ENCODE data around the gene UCKL1.
A peak's percentile ranks its signal among the peaks of the same experiment; 100 is the strongest.

The UCKL1 gene

GRCh38 chr20:63896264-63897105, 59.7 kb downstream of the UCKL1 start:
- Histone ChIP-seq H3K36me3 (ENCODE audit: control insufficient read depth, insufficient read depth, low read length) (no peaks in the 10 kb centered on the region), H3K9me3 (ENCODE audit: control insufficient read depth, low read length) (no peaks in the 10 kb centered on the region), H3K4me3 (ENCODE audit: insufficient read depth, low read depth, low read length) (peak overlapping the region; percentile 61), H3K27ac (ENCODE audit: insufficient read depth, low read depth, low read length, poor library complexity, severe bottlenecking) (no peak overlapping the region), H3K4me1 (ENCODE audit: control insufficient read depth, insufficient read depth, low read length) (peaks cover 9% of the 10 kb centered on the region), H3K27me3 (ENCODE audit: control insufficient read depth, insufficient read depth, low read length, poor library complexity, severe bottlenecking) (peaks cover 5% of the 10 kb centered on the region)
- 55 to 62% methylated on average over 17 to 18 of the region's 18 CpGs for WGBS, 2 experiments

DNA sequence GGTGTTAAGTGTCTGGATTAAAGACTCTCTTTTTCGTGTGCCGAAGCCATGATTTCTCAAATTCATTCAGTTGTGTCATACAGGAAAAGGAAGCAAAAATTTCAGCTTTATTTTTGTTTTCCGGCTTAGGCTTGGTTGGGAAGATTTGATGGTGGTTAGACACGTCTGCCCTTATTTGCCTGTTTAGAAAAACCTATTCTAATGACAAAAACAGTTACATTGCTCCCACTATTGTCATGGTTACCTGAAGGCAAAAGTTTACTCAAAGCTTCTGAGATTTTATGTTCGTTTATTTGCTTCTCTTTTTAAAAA, 60.3 kb downstream of the UCKL1 start:
- Histone ChIP-seq H3K27me3 (ENCODE audit: control insufficient read depth, insufficient read depth, low read length, poor library complexity, severe bottlenecking) (peaks cover 5% of the 10 kb centered on the region), H3K4me1 (ENCODE audit: control insufficient read depth, insufficient read depth, low read length) (peaks cover 9% of the 10 kb centered on the region), H3K36me3 (ENCODE audit: control insufficient read depth, insufficient read depth, low read length) (peaks cover 2% of the 10 kb centered on the region), H3K9me3 (ENCODE audit: control insufficient read depth, low read length) (no peaks in the 10 kb centered on the region), H3K4me3 (ENCODE audit: insufficient read depth, low read depth, low read length) (peak overlapping the region; percentile 61), H3K27ac (ENCODE audit: insufficient read depth, low read depth, low read length, poor library complexity, severe bottlenecking) (no peak overlapping the region)
- WGBS, 2 experiments = 26 to 32% methylated on average over 5 of the region's 5 CpGs

GRCh38 chr20:63895202-63895951, 60.8 kb downstream of the UCKL1 start:
- Histone ChIP-seq H3K4me3 (ENCODE audit: insufficient read depth, low read depth, low read length) (peak overlapping the region; percentile 61), H3K9me3 (ENCODE audit: control insufficient read depth, low read length) (no peaks in the 10 kb centered on the region), H3K27ac (ENCODE audit: insufficient read depth, low read depth, low read length, poor library complexity, severe bottlenecking) (no peak overlapping the region), H3K27me3 (ENCODE audit: control insufficient read depth, insufficient read depth, low read length, poor library complexity, severe bottlenecking) (peaks cover 5% of the 10 kb centered on the region), H3K4me1 (ENCODE audit: control insufficient read depth, insufficient read depth, low read length) (peaks cover 9% of the 10 kb centered on the region), H3K36me3 (ENCODE audit: control insufficient read depth, insufficient read depth, low read length) (peaks cover 6% of the 10 kb centered on the region)
- 0 to 1% methylated on average over 87 of the region's 87 CpGs for WGBS, 2 experiments

DNA sequence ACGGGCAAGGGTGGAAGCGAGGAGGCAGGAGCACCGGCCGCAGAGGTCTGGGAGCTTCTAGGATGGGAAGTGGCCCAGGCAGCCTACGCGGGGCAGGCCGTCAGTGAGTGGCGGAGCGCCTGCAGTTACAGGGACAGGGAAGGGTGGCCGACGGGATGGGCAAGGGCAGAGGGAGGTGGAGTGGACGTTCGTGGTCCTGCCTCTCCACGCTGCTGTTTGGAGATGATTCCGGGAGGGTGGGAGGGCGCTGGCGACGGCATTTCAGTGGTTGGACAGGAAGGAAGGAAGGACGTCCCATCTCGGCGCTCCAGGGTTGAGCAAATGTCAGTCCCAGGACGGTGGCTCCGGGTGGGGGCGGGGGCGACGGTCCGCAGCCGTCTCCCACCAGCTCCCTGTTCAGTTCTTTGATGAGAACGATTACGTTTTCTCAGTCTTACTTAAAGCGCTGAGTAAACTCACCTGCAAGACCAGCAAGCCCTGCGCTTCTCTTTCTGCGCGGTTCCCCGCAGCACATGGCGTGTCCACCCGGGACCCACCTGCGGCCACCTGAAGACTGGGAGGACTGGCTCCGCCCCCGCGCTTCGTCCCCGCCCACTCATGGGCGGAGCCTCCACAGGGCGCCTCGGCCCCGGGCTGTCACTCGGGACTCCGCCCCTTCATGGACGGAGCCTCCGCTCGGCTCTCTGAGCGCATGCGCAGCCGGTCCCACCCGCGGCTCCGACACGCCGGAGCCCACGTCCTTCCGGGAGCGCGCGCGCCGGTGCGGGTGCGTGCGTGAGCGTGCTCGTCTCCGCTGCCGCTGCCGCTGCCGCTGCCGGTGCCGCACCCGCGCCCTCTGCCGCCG, 61.6 kb downstream of the UCKL1 start, which contains the start of gene DNAJC5:
Gene DNAJC5 (plus strand): TSS at position 769 of the 844 bp plus-strand sequence. CDS start 33,220 bp downstream, outside the sequence.
- peak within 1 kb of the TSS; percentile 61 for H3K4me3 ChIP-seq (ENCODE audit: insufficient read depth, low read depth, low read length)
- H3K27ac ChIP-seq (ENCODE audit: insufficient read depth, low read depth, low read length, poor library complexity, severe bottlenecking) = no peak within 1 kb of the TSS
- peaks cover 10% of the 10 kb centered on the region for H3K36me3 ChIP-seq (ENCODE audit: control insufficient read depth, insufficient read depth, low read length)
- peaks cover 5% of the 10 kb centered on the region for H3K27me3 ChIP-seq (ENCODE audit: control insufficient read depth, insufficient read depth, low read length, poor library complexity, severe bottlenecking)
- 2% methylated on average over 82 of the region's 82 CpGs for WGBS, 2 experiments
- H3K4me1 ChIP-seq (ENCODE audit: control insufficient read depth, insufficient read depth, low read length) = peaks cover 9% of the 10 kb centered on the region
- no peaks in the 10 kb centered on the region for H3K9me3 ChIP-seq (ENCODE audit: control insufficient read depth, low read length)

GRCh38 chr20:63893999-63894357, 62.2 kb downstream of the UCKL1 start:
- Histone ChIP-seq H3K27ac (ENCODE audit: insufficient read depth, low read depth, low read length, poor library complexity, severe bottlenecking) (no peak overlapping the region), H3K9me3 (ENCODE audit: control insufficient read depth, low read length) (no peaks in the 10 kb centered on the region), H3K27me3 (ENCODE audit: control insufficient read depth, insufficient read depth, low read length, poor library complexity, severe bottlenecking) (peaks cover 5% of the 10 kb centered on the region), H3K36me3 (ENCODE audit: control insufficient read depth, insufficient read depth, low read length) (peaks cover 10% of the 10 kb centered on the region), H3K4me3 (ENCODE audit: insufficient read depth, low read depth, low read length) (no peak overlapping the region), H3K4me1 (ENCODE audit: control insufficient read depth, insufficient read depth, low read length) (peaks cover 9% of the 10 kb centered on the region)
- WGBS, 2 experiments = 49 to 52% methylated on average over 6 of the region's 6 CpGs

DNA sequence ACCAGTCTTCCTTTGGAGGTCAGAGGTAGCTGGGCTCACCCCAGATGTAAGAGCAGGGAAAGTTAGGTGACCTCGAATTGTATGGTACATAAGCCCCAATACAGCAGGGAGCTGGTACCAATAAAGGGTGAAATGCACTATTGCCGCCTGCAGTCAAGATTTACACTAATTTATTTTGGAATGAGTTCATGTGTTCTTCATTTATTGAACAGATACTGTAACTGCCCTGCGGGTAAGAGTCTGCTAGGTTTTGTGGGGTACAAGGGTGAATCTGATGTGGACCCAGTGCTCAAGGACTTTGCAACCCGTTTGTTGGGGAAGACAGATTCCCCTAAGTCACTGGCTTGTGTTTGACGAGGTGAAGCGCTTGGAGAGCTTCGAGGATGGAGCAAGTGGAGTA, 63.8 kb downstream of the UCKL1 start:
- no peak overlapping the region for H3K4me3 ChIP-seq (ENCODE audit: insufficient read depth, low read depth, low read length)
- WGBS, 2 experiments = 91% methylated on average over 7 of the region's 7 CpGs
- H3K27ac ChIP-seq (ENCODE audit: insufficient read depth, low read depth, low read length, poor library complexity, severe bottlenecking) = no peak overlapping the region
- peaks cover 10% of the 10 kb centered on the region for H3K36me3 ChIP-seq (ENCODE audit: control insufficient read depth, insufficient read depth, low read length)
- H3K27me3 ChIP-seq (ENCODE audit: control insufficient read depth, insufficient read depth, low read length, poor library complexity, severe bottlenecking) = peaks cover 5% of the 10 kb centered on the region
- H3K4me1 ChIP-seq (ENCODE audit: control insufficient read depth, insufficient read depth, low read length) = peaks cover 9% of the 10 kb centered on the region
- H3K9me3 ChIP-seq (ENCODE audit: control insufficient read depth, low read length) = no peaks in the 10 kb centered on the region

- H3K27me3 ChIP-seq (ENCODE audit: control insufficient read depth, insufficient read depth, low read length, poor library complexity, severe bottlenecking) = peaks cover 5% of the 10 kb centered on the region
- H3K4me3 ChIP-seq (ENCODE audit: insufficient read depth, low read depth, low read length) = no peak overlapping the region
- WGBS, 2 experiments = 92 to 94% methylated on average over 29 of the region's 29 CpGs
- no peaks in the 10 kb centered on the region for H3K9me3 ChIP-seq (ENCODE audit: control insufficient read depth, low read length)
- H3K4me1 ChIP-seq (ENCODE audit: control insufficient read depth, insufficient read depth, low read length) = peaks cover 5% of the 10 kb centered on the region
- H3K27ac ChIP-seq (ENCODE audit: insufficient read depth, low read depth, low read length, poor library complexity, severe bottlenecking) = no peak overlapping the region
- peaks cover 10% of the 10 kb centered on the region for H3K36me3 ChIP-seq (ENCODE audit: control insufficient read depth, insufficient read depth, low read length)
Measured at GRCh38 chr20:63891061-63892002, 64.9 kb downstream of the UCKL1 start.

DNA sequence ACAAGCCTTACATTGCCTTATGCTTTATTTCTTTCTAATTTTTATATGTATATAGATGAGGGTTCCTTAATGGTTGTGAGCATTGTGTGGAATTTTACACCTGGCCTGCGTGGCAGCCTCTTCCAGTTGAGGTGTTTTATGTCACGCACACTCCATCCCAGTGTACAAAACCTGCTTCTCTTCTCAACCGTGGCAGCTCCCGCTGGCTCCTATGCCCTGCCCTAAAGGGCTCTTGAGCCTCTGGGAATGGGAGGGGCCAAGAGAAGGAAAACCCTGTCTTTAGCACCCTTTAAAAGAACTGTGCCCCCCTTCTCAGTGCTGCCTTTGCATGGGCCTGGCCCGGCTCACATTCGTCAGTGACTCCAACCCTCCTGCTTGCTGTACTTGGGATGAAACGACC, 65.6 kb downstream of the UCKL1 start:
- peaks cover 5% of the 10 kb centered on the region for H3K27me3 ChIP-seq (ENCODE audit: control insufficient read depth, insufficient read depth, low read length, poor library complexity, severe bottlenecking)
- H3K4me1 ChIP-seq (ENCODE audit: control insufficient read depth, insufficient read depth, low read length) = no peaks in the 10 kb centered on the region
- no peak overlapping the region for H3K4me3 ChIP-seq (ENCODE audit: insufficient read depth, low read depth, low read length)
- no peak overlapping the region for H3K27ac ChIP-seq (ENCODE audit: insufficient read depth, low read depth, low read length, poor library complexity, severe bottlenecking)
- WGBS, 2 experiments = 93 to 96% methylated on average over 7 of the region's 7 CpGs
- peaks cover 10% of the 10 kb centered on the region for H3K36me3 ChIP-seq (ENCODE audit: control insufficient read depth, insufficient read depth, low read length)
- H3K9me3 ChIP-seq (ENCODE audit: control insufficient read depth, low read length) = no peaks in the 10 kb centered on the region

- no peak overlapping the region for H3K27ac ChIP-seq (ENCODE audit: insufficient read depth, low read depth, low read length, poor library complexity, severe bottlenecking)
- H3K4me1 ChIP-seq (ENCODE audit: control insufficient read depth, insufficient read depth, low read length) = no peaks in the 10 kb centered on the region
- peaks cover 10% of the 10 kb centered on the region for H3K36me3 ChIP-seq (ENCODE audit: control insufficient read depth, insufficient read depth, low read length)
- no peaks in the 10 kb centered on the region for H3K9me3 ChIP-seq (ENCODE audit: control insufficient read depth, low read length)
- 94 to 95% methylated on average over 7 of the region's 7 CpGs for WGBS, 2 experiments
- H3K27me3 ChIP-seq (ENCODE audit: control insufficient read depth, insufficient read depth, low read length, poor library complexity, severe bottlenecking) = peaks cover 5% of the 10 kb centered on the region
- no peak overlapping the region for H3K4me3 ChIP-seq (ENCODE audit: insufficient read depth, low read depth, low read length)
Measured at GRCh38 chr20:63890201-63890576, 66.0 kb downstream of the UCKL1 start.
